ENCODE data around the gene PALLD. TPM values are rescaled to one million over a fixed set of nuclear protein-coding genes. Genes with fewer than 3 reads are reported as not detected.

Gene PALLD
- total RNA-seq, 4 donors from 2014 or later, result 71.8 to 106 (median 83.3) TPM

DNA sequence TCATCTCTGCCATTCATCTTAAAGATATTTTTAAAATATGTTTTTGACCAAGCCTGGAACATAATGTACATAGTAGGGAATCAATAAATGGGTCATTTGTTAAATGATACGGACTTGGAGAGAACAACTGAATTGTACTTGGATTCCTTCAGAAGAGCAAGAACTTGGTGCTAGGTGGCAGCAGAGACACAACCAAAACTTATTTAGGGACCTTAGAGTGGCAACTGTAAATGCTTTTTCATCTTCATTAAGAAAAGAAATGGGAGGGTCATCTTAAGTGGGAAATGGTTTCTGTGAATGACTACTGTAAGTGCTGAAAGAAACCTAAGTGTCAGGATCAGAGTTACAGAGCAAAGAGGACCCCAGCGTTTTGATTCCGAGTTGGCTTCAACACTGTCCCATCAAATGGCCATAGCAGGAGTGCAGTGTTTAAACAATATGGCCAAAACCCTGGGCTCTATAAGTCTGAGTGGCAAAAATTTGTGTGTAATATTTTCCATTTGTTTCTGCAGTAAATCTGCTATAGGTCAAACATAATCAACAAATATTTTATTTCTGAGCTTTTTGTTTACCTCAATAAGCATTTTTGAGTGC lies 213.6 kb downstream of the PALLD start:
- no peak overlapping the region for H3K27ac ChIP-seq
- TF ChIP-seq POLR2AphosphoS5 (IDR thresholded peaks at IDR 0.05), result no peak
- TF ChIP-seq, protein P1, sequence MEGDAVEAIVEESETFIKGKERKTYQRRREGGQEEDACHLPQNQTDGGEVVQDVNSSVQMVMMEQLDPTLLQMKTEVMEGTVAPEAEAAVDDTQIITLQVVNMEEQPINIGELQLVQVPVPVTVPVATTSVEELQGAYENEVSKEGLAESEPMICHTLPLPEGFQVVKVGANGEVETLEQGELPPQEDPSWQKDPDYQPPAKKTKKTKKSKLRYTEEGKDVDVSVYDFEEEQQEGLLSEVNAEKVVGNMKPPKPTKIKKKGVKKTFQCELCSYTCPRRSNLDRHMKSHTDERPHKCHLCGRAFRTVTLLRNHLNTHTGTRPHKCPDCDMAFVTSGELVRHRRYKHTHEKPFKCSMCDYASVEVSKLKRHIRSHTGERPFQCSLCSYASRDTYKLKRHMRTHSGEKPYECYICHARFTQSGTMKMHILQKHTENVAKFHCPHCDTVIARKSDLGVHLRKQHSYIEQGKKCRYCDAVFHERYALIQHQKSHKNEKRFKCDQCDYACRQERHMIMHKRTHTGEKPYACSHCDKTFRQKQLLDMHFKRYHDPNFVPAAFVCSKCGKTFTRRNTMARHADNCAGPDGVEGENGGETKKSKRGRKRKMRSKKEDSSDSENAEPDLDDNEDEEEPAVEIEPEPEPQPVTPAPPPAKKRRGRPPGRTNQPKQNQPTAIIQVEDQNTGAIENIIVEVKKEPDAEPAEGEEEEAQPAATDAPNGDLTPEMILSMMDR (IDR thresholded peaks at IDR 0.05), result peak; percentile 35 to 39
- no peak for DNase-seq (ENCODE audit: low spot score in 2 of 2)
- H3K4me3 ChIP-seq, result no peak overlapping the region
- no peaks in the 10 kb centered on the region for H3K27me3 ChIP-seq
- H3K4me1 ChIP-seq, result peaks cover 16% of the 10 kb centered on the region
- no peaks in the 10 kb centered on the region for H3K36me3 ChIP-seq
- H3K9me3 ChIP-seq, result no peaks in the 10 kb centered on the region
- WGBS, result 60% methylated on average over 3 of the region's 3 CpGs

DNA sequence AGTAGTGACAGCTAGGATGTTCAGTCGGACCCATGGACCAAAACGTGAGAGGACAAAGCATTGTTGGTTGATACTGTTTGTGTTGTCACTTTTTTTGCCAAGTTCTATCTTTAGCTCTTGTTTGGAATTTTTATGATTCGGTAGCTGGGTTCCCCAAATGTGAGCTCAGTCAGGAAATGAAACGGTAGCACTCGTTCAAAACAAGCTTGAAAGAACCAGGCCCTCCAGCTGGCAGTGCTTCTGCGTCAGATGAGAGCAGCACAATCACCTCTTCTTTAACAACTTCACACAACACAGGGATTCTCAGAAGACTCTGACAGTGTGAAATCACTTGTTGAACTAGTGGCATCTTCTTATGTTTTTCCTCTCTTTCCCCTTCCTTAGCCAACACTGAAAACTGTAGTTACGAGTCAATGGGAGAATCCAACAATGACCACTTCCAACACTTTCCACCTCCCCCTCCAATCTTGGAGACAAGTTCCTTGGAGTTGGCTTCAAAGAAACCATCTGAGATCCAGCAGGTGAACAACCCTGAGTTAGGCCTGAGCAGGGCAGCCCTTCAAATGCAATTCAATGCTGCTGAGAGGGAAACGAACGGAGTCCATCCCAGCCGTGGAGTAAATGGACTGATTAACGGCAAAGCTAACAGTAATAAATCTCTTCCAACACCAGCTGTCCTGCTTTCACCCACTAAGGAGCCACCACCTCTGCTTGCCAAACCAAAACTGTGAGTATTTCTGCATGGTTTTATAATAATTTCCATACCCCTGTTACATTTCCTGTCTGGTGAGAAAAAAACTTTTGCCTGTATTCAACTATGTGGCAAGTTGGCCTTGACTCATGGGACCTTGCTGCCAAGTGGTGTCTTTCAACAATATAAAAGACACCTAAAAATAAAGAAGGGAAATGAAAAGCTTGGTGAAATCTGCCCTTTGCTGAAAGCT lies 214.6 kb downstream of the PALLD start:
- Histone ChIP-seq H3K9me3 (no peaks in the 10 kb centered on the region), H3K4me1 (peaks cover 22% of the 10 kb centered on the region), H3K27me3 (no peaks in the 10 kb centered on the region), H3K27ac (peak overlapping the region; percentile 59), H3K36me3 (no peaks in the 10 kb centered on the region), H3K4me3 (no peak overlapping the region)
- 49% methylated on average over 11 of the region's 11 CpGs for WGBS
- TF ChIP-seq, protein P1 (IDR thresholded peaks at IDR 0.05), result no peak
- TF ChIP-seq POLR2A (IDR thresholded peaks at IDR 0.05), result no peak
- TF ChIP-seq POLR2AphosphoS5 (IDR thresholded peaks at IDR 0.05), result no peak
- TF ChIP-seq EP300 (IDR thresholded peaks at IDR 0.05), result no peak
- no peak for DNase-seq (ENCODE audit: low spot score in 2 of 2)

DNA sequence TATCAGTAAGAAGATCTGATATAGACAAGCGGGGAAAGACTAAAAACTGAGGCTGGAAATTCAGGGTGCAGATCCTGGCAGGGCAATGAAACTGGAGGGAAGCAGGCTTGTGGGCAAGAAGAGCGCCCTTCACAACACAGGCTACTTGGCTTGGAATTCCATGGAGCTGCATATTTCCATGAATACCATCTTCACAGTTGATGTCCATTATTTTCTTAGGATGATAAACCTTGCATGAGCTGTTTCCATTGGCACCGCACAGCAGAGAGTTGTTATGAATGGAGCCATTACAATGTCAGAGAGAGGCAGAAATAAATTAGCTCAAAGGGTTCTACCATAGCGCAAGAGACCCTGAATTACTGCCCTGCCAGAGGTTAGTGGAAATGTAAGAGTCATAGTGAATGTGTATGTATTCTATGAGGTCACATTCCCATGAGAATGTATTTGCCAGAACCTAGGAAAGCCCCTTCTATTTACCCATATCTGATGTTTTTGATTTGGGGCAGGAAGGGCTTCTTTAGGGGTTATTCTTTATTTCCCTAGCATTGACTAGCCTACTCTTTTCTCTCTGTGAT lies 215.6 kb downstream of the PALLD start:
- H3K27me3 ChIP-seq, result no peaks in the 10 kb centered on the region
- H3K4me1 ChIP-seq, result peaks cover 29% of the 10 kb centered on the region
- 94% methylated on average over 4 of the region's 4 CpGs for WGBS
- H3K36me3 ChIP-seq, result no peaks in the 10 kb centered on the region
- DNase-seq (ENCODE audit: low spot score in 2 of 2), result no peak
- no peak overlapping the region for H3K4me3 ChIP-seq
- TF ChIP-seq EP300 (IDR thresholded peaks at IDR 0.05) (no peak), POLR2A (IDR thresholded peaks at IDR 0.05) (no peak)
- no peak overlapping the region for H3K27ac ChIP-seq
- H3K9me3 ChIP-seq, result no peaks in the 10 kb centered on the region

DNA sequence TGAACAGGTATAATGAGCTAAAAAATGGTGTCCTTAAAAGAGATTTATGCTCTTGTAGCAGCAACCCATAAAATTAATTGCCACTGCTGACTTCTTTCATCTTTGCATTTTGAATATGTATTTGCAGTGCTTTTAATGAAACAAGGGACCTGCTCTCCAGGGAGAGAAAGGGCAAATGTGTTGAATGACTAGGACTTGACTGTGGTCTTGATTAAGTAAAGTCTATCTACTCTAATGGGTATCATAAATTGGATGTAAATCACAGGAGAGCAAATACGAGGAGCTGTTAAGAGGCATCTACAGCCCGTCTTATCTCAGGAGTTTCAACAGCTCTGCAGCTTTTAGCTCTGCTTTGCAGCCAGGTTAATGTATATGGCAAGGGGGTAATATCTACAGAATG lies 216.4 kb downstream of the PALLD start:
- TF ChIP-seq EP300 (IDR thresholded peaks at IDR 0.05) (no peak), POLR2AphosphoS5 (IDR thresholded peaks at IDR 0.05) (no peak), POLR2A (IDR thresholded peaks at IDR 0.05) (no peak)
- TF ChIP-seq, protein P1 (IDR thresholded peaks at IDR 0.05), result no peak
- Histone ChIP-seq H3K27ac (no peak overlapping the region), H3K9me3 (no peaks in the 10 kb centered on the region), H3K27me3 (no peaks in the 10 kb centered on the region), H3K4me3 (no peak overlapping the region), H3K36me3 (no peaks in the 10 kb centered on the region), H3K4me1 (peaks cover 37% of the 10 kb centered on the region)
- DNase-seq (ENCODE audit: low spot score in 2 of 2), result no peak
- WGBS, result 94% methylated on average over 2 of the region's 2 CpGs

DNA sequence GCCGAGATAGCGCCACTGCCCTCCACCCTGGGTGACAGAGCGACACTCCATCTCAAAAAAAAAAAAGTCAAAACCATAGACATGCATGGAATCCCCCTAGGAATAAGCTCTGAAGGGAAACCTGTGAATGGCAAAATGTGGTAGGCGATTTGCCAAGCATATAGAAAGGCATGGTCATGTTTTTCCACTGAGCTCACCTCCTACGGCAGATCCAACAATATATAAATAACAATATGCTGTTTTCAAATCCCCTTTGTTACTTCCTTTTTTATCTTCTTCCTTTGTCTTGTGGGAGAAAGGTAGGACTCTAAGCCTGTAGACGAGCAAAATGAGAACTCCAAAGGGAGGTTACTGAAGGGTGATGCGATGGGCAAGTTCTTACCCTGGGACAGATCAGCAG lies 219.0 kb downstream of the PALLD start:
- H3K4me1 ChIP-seq, result peaks cover 32% of the 10 kb centered on the region
- peak overlapping the region; percentile 65 for H3K27ac ChIP-seq
- TF ChIP-seq, protein P1 (IDR thresholded peaks at IDR 0.05), result no peak
- TF ChIP-seq POLR2A (IDR thresholded peaks at IDR 0.05) (no peak), EP300 (IDR thresholded peaks at IDR 0.05) (no peak), POLR2AphosphoS5 (IDR thresholded peaks at IDR 0.05) (no peak)
- no peaks in the 10 kb centered on the region for H3K9me3 ChIP-seq
- H3K4me3 ChIP-seq, result no peak overlapping the region
- no peaks in the 10 kb centered on the region for H3K27me3 ChIP-seq
- DNase-seq (ENCODE audit: low spot score in 2 of 2), result no peak
- H3K36me3 ChIP-seq, result no peaks in the 10 kb centered on the region
- WGBS, result 86% methylated on average over 7 of the region's 7 CpGs

All from suprapubic skin (tissue), 4 donors.